Transverse colon (tissue), 4 donors: ENCODE measurements around the gene ALMS1. TPM values are rescaled to one million over a fixed set of nuclear protein-coding genes. Genes with fewer than 3 reads are reported as not detected.
A peak's percentile ranks its signal among the peaks of the same experiment; 100 is the strongest.
"Not testable (repeated sequence)": the region's sequence is repeated elsewhere in the genome, so short reads cannot be mapped to it uniquely, and the experiment has no call there.

Experiments used
- DNase-seq: peaks from one replicate; pipeline ENCODE4 v3.0.0-alpha.2; 2019
- H3K27ac ChIP-seq, 4 donors: fragments of 200-600 bp; sonication (generic); 2 replicates each; pipeline ENCODE4 v1.5.1; 2016 to 2018; ENCODE audit warnings: inconsistent platforms in 4 of 4
- H3K27me3 ChIP-seq: fragments of 200-600 bp; sonication (generic); 2 replicates; pipeline ENCODE4 v1.5.1; 2017; ENCODE audit warnings: inconsistent platforms
- H3K36me3 ChIP-seq, 4 donors: fragments of 200-600 bp; sonication (generic); 2 replicates each; pipeline ENCODE4 v1.5.1; 2017 to 2019; ENCODE audit warnings: inconsistent platforms in 4 of 4
- H3K4me1 ChIP-seq, 4 donors: fragments of 200-600 bp; sonication (generic); 2 replicates each; pipeline ENCODE4 v1.5.1; 2017 to 2020; ENCODE audit warnings: inconsistent platforms in 4 of 4
- H3K4me3 ChIP-seq, 4 donors: fragments of 200-600 bp; sonication (generic); 1 replicate in 1 of 4; 2 replicates in 3 of 4; pipeline versions ENCODE4 v1.5.1 to v1.6.1; 2017 to 2019; ENCODE audit warnings: inconsistent platforms in 4 of 4
- H3K9me3 ChIP-seq, 2 donors: fragments of 200-600 bp; sonication (generic); 2 replicates each; pipeline ENCODE4 v1.5.1; 2017 to 2019; ENCODE audit warnings: inconsistent platforms in 2 of 2
- CTCF ChIP-seq, 5 experiments: fragments of 200-600 bp in 3 of 5; fragments of 450-650 bp in 2 of 5; sonication (generic) in 3 of 5; IDR thresholded peaks; 1 replicate in 2 of 5; 2 replicates in 3 of 5; pipeline ENCODE4 v1.5.1; 2016 to 2017; ENCODE audit warnings: antibody characterized with exemption in 5 of 5, inconsistent platforms in 3 of 5, mild to moderate bottlenecking in 2 of 5, moderate library complexity in 1 of 5
- EP300 ChIP-seq: sonication (generic); formaldehyde crosslinking; IDR thresholded peaks from one replicate; pipeline ENCODE4 v1.6.1; 2017; ENCODE audit warnings: antibody characterized with exemption, low read depth
- POLR2A ChIP-seq: fragments of 450-650 bp; IDR thresholded peaks from one replicate; pipeline ENCODE4 v1.6.1; 2016; ENCODE audit warnings: antibody characterized with exemption, mild to moderate bottlenecking, moderate library complexity
- POLR2AphosphoS5 ChIP-seq, 3 donors: sonication (generic); formaldehyde crosslinking; IDR thresholded peaks; one replicate each; pipeline ENCODE4 v1.6.1; 2016; ENCODE audit warnings: antibody characterized with exemption in 3 of 3
- WGBS, 2 donors: methylation state at CpG; one replicate each; pipeline ENCODE4 v1.1.5; 2018; ENCODE audit warnings: low coverage in 1 of 2; 5-methylcytosine and 5-hydroxymethylcytosine counted together
- in situ Hi-C, 4 donors: fragments of 200-750 bp; cut with MboI; loops; one replicate each; pipeline versions ENCODE4 v1.15.0 to v1.15.1; 2017; ENCODE audit warnings: low sequenced_read_pairs in 3 of 4, low pct_ligation_motif_present in 1 of 4, low pct_unique_long_range_greater_than_20kb in 1 of 4
- intact Hi-C: fragments of 100-400 bp; cut with DNase I; formaldehyde crosslinking; loops from one replicate; pipeline ENCODE4 v1.15.1; 2023; ENCODE audit warnings: low total_unique reads
- total RNA-seq, 4 donors: library from RNA; depleted of rRNA; stranded (reverse); fragments of >200 nt; gene quantifications; one replicate each; pipeline ENCODE4 v1.1.0, GENCODE V29; 2016

ALMS1 gene
- total RNA-seq, 4 donors from 2014 or later: 22.4 to 72.4 (median 29.9) TPM

GRCh38 chr2:73636977-73637376 lies 251.3 kb downstream of the ALMS1 start:
- H3K36me3 ChIP-seq, in situ Hi-C loops, intact Hi-C loops, H3K4me3 ChIP-seq, H3K27me3 ChIP-seq, H3K9me3 ChIP-seq, DNase-seq: not testable (repeated sequence)
- Histone ChIP-seq H3K27ac (peak overlapping the region; percentile 21 to 74 (median 48)), H3K4me1 (peaks cover 0 to 36% (median 14%) of the 10 kb centered on the region in 4 donors)
- peak in 1 of 3 donors; percentile 10 for TF ChIP-seq POLR2AphosphoS5 (IDR thresholded peaks at IDR 0.05)

GRCh38 chr2:73638429-73638828 lies 252.8 kb downstream of the ALMS1 start:
- Histone ChIP-seq H3K4me1 (peaks cover 0 to 36% (median 14%) of the 10 kb centered on the region in 4 donors), H3K27ac (peak overlapping the region in 1 of 4 donors; percentile 74), H3K9me3 (no peaks in the 10 kb centered on the region), H3K4me3 (no peak overlapping the region), H3K27me3 (no peaks in the 10 kb centered on the region), H3K36me3 (no peaks in the 10 kb centered on the region)
- TF ChIP-seq POLR2AphosphoS5 (IDR thresholded peaks at IDR 0.05): no peak
- no peak for TF ChIP-seq EP300
- no peak for TF ChIP-seq POLR2A
- TF ChIP-seq CTCF (IDR thresholded peaks at IDR 0.05): no peak
- DNase-seq: no peak
- intact Hi-C loops: no loop called here
- WGBS, 2 donors: 95 to 100% methylated on average over 1 of the region's 1 CpG
- in situ Hi-C loops: no loop called here

- in situ Hi-C loops: no loop called here
- no peaks in the 10 kb centered on the region for H3K9me3 ChIP-seq
- DNase-seq: no peak
- no peak for TF ChIP-seq CTCF (IDR thresholded peaks at IDR 0.05)
- TF ChIP-seq EP300: no peak
- TF ChIP-seq POLR2A: no peak
- TF ChIP-seq POLR2AphosphoS5 (IDR thresholded peaks at IDR 0.05): no peak
- intact Hi-C loops: no loop called here
- H3K36me3 ChIP-seq: no peaks in the 10 kb centered on the region
- H3K27me3 ChIP-seq: no peaks in the 10 kb centered on the region
- H3K4me3 ChIP-seq: no peak overlapping the region
- H3K27ac ChIP-seq: peak overlapping the region in 3 of 4 donors; percentile 2 to 26 (median 3)
- 20 to 24% methylated on average over 1 of the region's 1 CpG for WGBS, 2 donors
- peaks cover 0 to 36% (median 14%) of the 10 kb centered on the region in 4 donors for H3K4me1 ChIP-seq
Observed at GRCh38 chr2:73640511-73640911, 254.9 kb downstream of the ALMS1 start.

- WGBS, 2 donors: 89% methylated on average over 19 of the region's 19 CpGs; no CpG with 5 or more reads in 1 of the 2 donors
- Histone ChIP-seq H3K36me3 (no peaks in the 10 kb centered on the region), H3K4me1 (peaks cover 0 to 36% (median 14%) of the 10 kb centered on the region in 4 donors), H3K4me3 (no peak overlapping the region), H3K27ac (peak overlapping the region in 3 of 4 donors; percentile 2 to 26 (median 3)), H3K9me3 (no peaks in the 10 kb centered on the region), H3K27me3 (no peaks in the 10 kb centered on the region)
- no peak for DNase-seq
- intact Hi-C loops: no loop called here
- in situ Hi-C loops: no loop called here
- no peak for TF ChIP-seq POLR2AphosphoS5 (IDR thresholded peaks at IDR 0.05)
- TF ChIP-seq CTCF (IDR thresholded peaks at IDR 0.05): no peak
- TF ChIP-seq POLR2A: no peak
- TF ChIP-seq EP300: no peak
Observed at GRCh38 chr2:73640946-73641766, 255.5 kb downstream of the ALMS1 start.
